Ovary (tissue), 9 donors: ENCODE data around the gene PDSS2. TPM values are rescaled to one million over a fixed set of nuclear protein-coding genes. Genes with fewer than 3 reads are reported as not detected.

Experiments used
- DNase-seq, 5 donors: peaks; one replicate each; pipeline ENCODE4 v3.0.0-alpha.2; 2019 to 2020
- H3K27ac ChIP-seq, 2 donors: fragments of 200-600 bp; one replicate each; pipeline versions ENCODE4 v1.5.1 to v1.8.0; 2019 to 2022
- H3K27me3 ChIP-seq: fragments of 200-600 bp; one replicate; pipeline ENCODE4 v1.8.0; 2022
- H3K36me3 ChIP-seq: fragments of 200-600 bp; sonication (generic); one replicate; pipeline ENCODE4 v1.5.1; 2019
- H3K4me1 ChIP-seq: one replicate; pipeline ENCODE4 v1.8.1; 2013; ENCODE audit warnings: mild to moderate bottlenecking, moderate library complexity; ENCODE audit not compliant: insufficient read depth
- H3K4me3 ChIP-seq: fragments of 200-600 bp; sonication (generic); one replicate; pipeline ENCODE4 v1.5.1; 2017
- H3K9me3 ChIP-seq, 2 donors: fragments of 200-600 bp in 1 of 2; sonication (generic) in 1 of 2; one replicate each; pipeline versions ENCODE4 v1.5.1 to v1.8.1; 2013 to 2019; ENCODE audit warnings: mild to moderate bottlenecking in 1 of 2, moderate library complexity in 1 of 2
- CTCF ChIP-seq, 3 donors: fragments of 450-650 bp in 2 of 3; fragments of 200-600 bp in 1 of 3; IDR thresholded peaks; one replicate each; pipeline versions ENCODE4 v1.5.1 to v1.8.0; 2016 to 2022; ENCODE audit warnings: antibody characterized with exemption in 3 of 3, mild to moderate bottlenecking in 1 of 3
- EP300 ChIP-seq: sonication (generic); formaldehyde crosslinking; IDR thresholded peaks from one replicate; pipeline ENCODE4 v1.6.1; 2017; ENCODE audit warnings: antibody characterized with exemption
- POLR2A ChIP-seq: fragments of 450-650 bp; IDR thresholded peaks from one replicate; pipeline ENCODE4 v1.6.1; 2017; ENCODE audit warnings: antibody characterized with exemption, mild to moderate bottlenecking, moderate library complexity
- WGBS, 3 donors: extraction: QIAGEN DNeasy Blood & Tissue Kit in 1 of 3; methylation state at CpG; one replicate each; pipeline versions ENCODE4 v1.1.5 to v1.1.7; 2013 to 2017; 5-methylcytosine and 5-hydroxymethylcytosine counted together
- intact Hi-C, 4 donors: fragments of 100-400 bp; cut with DNase I; formaldehyde crosslinking; loops; one replicate each; pipeline versions ENCODE4 v1.11.0 to v1.15.1; 2022 to 2023
- polyA plus RNA-seq, 2 donors: library from polyadenylated mRNA; stranded (reverse); fragments of 200-250 nt in 1 of 2; fragments of 350-450 nt in 1 of 2; fragmentation: Illumina TruSeq in 1 of 2; extraction: RNeasy Lipid Tissue Mini Kit (QIAGEN cat#74804) in 1 of 2; gene quantifications; one replicate each; pipeline ENCODE4 v1.2.3, GENCODE V29; 2013 to 2014
- total RNA-seq, 7 donors: library from RNA; depleted of rRNA in 2 of 7; stranded (reverse); fragments of >200 nt in 2 of 7; fragmentation: NEBNext Ultra II Directional in 3 of 7; extraction: Animal tissue kit (Norgen Biotek cat#: 25700) in 3 of 7; gene quantifications; one replicate each; pipeline versions ENCODE4 v1.1.0 to v1.2.4, GENCODE V29; 2016 to 2023
- donor health status: DM: no; HTN: no; CAD: no; lungs with moderate emphysema.
- donor health status: DM: no; HTN: no; CAD: no.
- donor health status: Bipolar disorder and iron deficiency.
- donor health status: DM: yes; HTN: yes; CAD: no.
- donor health status: DM: no; HTN: no; CAD: no.
- donor health status: DM: yes; HTN: yes; CAD: no.

PDSS2 gene
- total and polyA plus RNA-seq, 9 donors, result 8.2 to 17.5 (median 12.0) TPM

DNA sequence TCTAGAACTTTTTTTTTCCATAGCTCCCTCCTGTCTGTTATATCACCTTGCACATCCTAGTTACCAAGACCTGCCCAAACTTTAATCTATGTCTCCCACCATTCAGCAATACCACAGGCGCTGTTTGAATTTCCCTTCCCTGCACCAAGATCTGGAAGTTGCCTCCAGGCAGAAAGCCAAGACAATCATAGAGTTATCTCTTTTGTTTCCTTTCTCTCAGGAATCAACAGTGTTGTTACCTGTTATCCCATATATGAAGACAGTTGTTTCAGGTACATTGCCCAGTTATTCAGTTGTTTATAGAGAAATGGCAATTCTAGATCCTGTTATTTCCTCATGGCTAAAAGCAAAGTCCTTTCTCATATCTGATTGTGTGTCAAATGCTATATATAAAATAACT, 63.2 kb downstream of the PDSS2 start:
- no peak for TF ChIP-seq CTCF (IDR thresholded peaks at IDR 0.05)
- no peak overlapping the region for H3K27ac ChIP-seq
- 94 to 98% (median 97%) methylated on average over 1 of the region's 1 CpG for WGBS, 3 donors
- intact Hi-C loops, result no loop called here
- DNase-seq, result no peak
- no peaks in the 10 kb centered on the region for H3K9me3 ChIP-seq
- H3K36me3 ChIP-seq, result no peaks in the 10 kb centered on the region
- no peak overlapping the region for H3K4me3 ChIP-seq
- H3K4me1 ChIP-seq, result peaks cover 12% of the 10 kb centered on the region
- H3K27me3 ChIP-seq, result no peaks in the 10 kb centered on the region

DNA sequence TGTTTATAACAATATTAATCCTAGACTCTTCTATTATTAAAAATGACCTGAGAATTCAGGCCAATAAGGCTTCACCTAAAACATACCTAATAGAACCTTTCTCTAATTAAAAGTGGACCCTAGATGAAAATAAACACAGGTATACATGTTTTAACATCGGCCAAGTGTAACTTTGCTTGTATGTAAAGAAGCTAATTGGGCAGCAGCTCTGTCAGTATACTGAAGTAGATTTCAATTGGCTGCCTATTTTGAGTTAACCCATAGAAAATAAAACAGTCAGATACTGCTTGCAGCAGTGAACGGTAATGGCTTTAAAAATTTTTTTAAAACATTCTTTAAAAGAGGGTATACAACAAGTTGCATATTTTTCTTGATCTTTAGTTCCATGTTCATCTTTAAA, 67.3 kb downstream of the PDSS2 start:
- Histone ChIP-seq H3K4me3 (no peak overlapping the region), H3K9me3 (no peaks in the 10 kb centered on the region), H3K27ac (no peak overlapping the region), H3K36me3 (no peaks in the 10 kb centered on the region), H3K27me3 (no peaks in the 10 kb centered on the region), H3K4me1 (no peaks in the 10 kb centered on the region)
- intact Hi-C loops, result no loop called here
- DNase-seq, result no peak
- no peak for TF ChIP-seq CTCF (IDR thresholded peaks at IDR 0.05)
- no peak for TF ChIP-seq EP300
- TF ChIP-seq POLR2A, result no peak
- WGBS, 3 donors, result 96 to 97% (median 97%) methylated on average over 2 of the region's 2 CpGs

DNA sequence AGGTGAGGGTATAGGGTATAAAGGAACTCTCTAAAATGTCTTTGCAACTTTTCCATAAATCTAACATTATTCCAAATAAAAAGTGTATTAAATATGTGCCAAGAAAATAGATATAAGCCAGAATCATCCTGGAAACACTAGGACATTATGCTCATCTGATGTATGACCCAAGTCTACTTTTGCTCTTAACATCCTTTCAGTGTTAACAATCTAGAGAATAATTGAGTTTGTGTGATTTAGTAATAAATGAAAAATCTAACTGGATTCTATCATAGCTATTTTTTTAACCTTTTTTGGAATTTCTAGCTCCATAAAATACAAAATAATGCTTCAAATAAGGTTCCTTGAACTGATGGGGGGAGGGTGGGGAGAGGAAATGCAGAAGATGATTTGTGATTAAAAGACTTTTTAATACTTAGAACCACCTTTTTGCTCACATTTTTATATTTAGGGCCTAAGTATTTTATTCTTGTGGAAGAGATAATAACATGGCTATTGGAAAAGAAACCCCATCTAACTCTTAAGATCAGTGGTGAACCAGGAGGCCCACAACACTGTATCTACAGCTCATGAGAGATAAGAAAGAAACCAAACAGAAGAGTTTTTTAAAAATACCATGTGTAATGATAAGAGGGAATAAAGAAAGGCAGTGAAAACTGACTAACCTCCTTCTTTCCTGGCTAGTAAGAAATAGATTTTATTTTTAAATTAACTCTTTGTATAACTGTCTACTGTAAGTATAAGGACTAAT, 68.5 kb downstream of the PDSS2 start:
- no peak for TF ChIP-seq EP300
- no peak for TF ChIP-seq CTCF (IDR thresholded peaks at IDR 0.05)
- no peak for TF ChIP-seq POLR2A
- H3K4me1 ChIP-seq, result no peaks in the 10 kb centered on the region

GRCh38 chr6:107390056-107390455, 69.3 kb downstream of the PDSS2 start:
- intact Hi-C loops, result no loop called here
- WGBS, 3 donors, result 97 to 98% (median 98%) methylated on average over 2 of the region's 2 CpGs
- H3K4me3 ChIP-seq, result no peak overlapping the region

More for the DNA sequence above, 68.5 kb downstream of the PDSS2 start:
- no peak overlapping the region for H3K27ac ChIP-seq
- intact Hi-C loops, result no loop called here
- H3K27me3 ChIP-seq, result no peaks in the 10 kb centered on the region
- no peak overlapping the region for H3K4me3 ChIP-seq
- no peaks in the 10 kb centered on the region for H3K9me3 ChIP-seq
- DNase-seq, result no peak
- no peaks in the 10 kb centered on the region for H3K36me3 ChIP-seq

More at GRCh38 chr6:107390056-107390455, 69.3 kb downstream of the PDSS2 start:
- no peak for DNase-seq
- H3K36me3 ChIP-seq, result no peaks in the 10 kb centered on the region
- H3K27me3 ChIP-seq, result no peaks in the 10 kb centered on the region
- H3K9me3 ChIP-seq, result no peaks in the 10 kb centered on the region
- H3K4me1 ChIP-seq, result no peaks in the 10 kb centered on the region
- no peak for TF ChIP-seq POLR2A
- no peak for TF ChIP-seq EP300
- TF ChIP-seq CTCF (IDR thresholded peaks at IDR 0.05), result no peak
- H3K27ac ChIP-seq, result no peak overlapping the region
